Measurements from ENCODE around the gene FYN.

- TF ChIP-seq POLR2A (IDR thresholded peaks at IDR 0.05) (no peak), EP300 (IDR thresholded peaks at IDR 0.05) (no peak)
- TF ChIP-seq, protein P1, sequence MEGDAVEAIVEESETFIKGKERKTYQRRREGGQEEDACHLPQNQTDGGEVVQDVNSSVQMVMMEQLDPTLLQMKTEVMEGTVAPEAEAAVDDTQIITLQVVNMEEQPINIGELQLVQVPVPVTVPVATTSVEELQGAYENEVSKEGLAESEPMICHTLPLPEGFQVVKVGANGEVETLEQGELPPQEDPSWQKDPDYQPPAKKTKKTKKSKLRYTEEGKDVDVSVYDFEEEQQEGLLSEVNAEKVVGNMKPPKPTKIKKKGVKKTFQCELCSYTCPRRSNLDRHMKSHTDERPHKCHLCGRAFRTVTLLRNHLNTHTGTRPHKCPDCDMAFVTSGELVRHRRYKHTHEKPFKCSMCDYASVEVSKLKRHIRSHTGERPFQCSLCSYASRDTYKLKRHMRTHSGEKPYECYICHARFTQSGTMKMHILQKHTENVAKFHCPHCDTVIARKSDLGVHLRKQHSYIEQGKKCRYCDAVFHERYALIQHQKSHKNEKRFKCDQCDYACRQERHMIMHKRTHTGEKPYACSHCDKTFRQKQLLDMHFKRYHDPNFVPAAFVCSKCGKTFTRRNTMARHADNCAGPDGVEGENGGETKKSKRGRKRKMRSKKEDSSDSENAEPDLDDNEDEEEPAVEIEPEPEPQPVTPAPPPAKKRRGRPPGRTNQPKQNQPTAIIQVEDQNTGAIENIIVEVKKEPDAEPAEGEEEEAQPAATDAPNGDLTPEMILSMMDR (IDR thresholded peaks at IDR 0.05) = no peak
These were observed 254.8 kb downstream of the FYN start for GRCh38 chr6:111618407-111618806.

Data from tibial nerve (tissue), 4 donors.